SK-N-SH treated with all-trans-retinoic acid at 6 μM for 48 hours (cell line): ENCODE measurements around the gene SGF29.
"Not testable (repeated sequence)": the region's sequence is repeated elsewhere in the genome, so short reads cannot be mapped to it uniquely, and the experiment has no call there.

Source experiments
- ATAC-seq: fragments of 200-7000 bp; cut with Tn5 transposase; 3 replicates; pipeline ENCODE4 v1.9.1; 2020; ENCODE audit warnings: mild to moderate bottlenecking, moderate library complexity
- ARNTL ChIP-seq: fragments of 450-650 bp; formaldehyde crosslinking; IDR thresholded peaks from 2 replicates; pipeline ENCODE4 v1.5.0; 2020; ENCODE audit warnings: low read depth, mild to moderate bottlenecking, moderate library complexity, borderline replicate concordance
- BACH2 ChIP-seq: fragments of 250-450 bp; sonication (Bioruptor Pico); IDR thresholded peaks from 2 replicates; pipeline ENCODE4 v1.9.0; 2021; ENCODE audit warnings: mild to moderate bottlenecking, borderline replicate concordance
- CSDC2 ChIP-seq: fragments of 250-450 bp; sonication (Bioruptor Pico); IDR thresholded peaks from 2 replicates; pipeline ENCODE4 v1.5.0; 2020; ENCODE audit warnings: mild to moderate bottlenecking, moderate library complexity
- ESRRG ChIP-seq: fragments of 250-450 bp; sonication (Bioruptor Pico); IDR thresholded peaks from 2 replicates; pipeline ENCODE4 v1.6.1; 2021; ENCODE audit warnings: mild to moderate bottlenecking
- OSR1 ChIP-seq: fragments of 250-450 bp; sonication (Bioruptor Pico); IDR thresholded peaks from 2 replicates; pipeline ENCODE4 v1.8.0; 2022; ENCODE audit warnings: moderate library complexity, mild to moderate bottlenecking, inconsistent platforms
- PATZ1 ChIP-seq: fragments of 250-450 bp; sonication (Bioruptor Pico); IDR thresholded peaks from 2 replicates; pipeline ENCODE4 v1.8.0; 2020; ENCODE audit warnings: mild to moderate bottlenecking, moderate library complexity, borderline replicate concordance
- PPARA ChIP-seq: fragments of 250-450 bp; sonication (Bioruptor Pico); IDR thresholded peaks from 2 replicates; pipeline ENCODE4 v1.5.0; 2020; ENCODE audit warnings: mild to moderate bottlenecking, borderline replicate concordance
- RARB ChIP-seq: fragments of 250-450 bp; sonication (Bioruptor Pico); IDR thresholded peaks from 2 replicates; pipeline ENCODE4 v1.8.0; 2021; ENCODE audit warnings: mild to moderate bottlenecking, moderate library complexity
- SNAI2 ChIP-seq: fragments of 250-450 bp; sonication (Bioruptor Pico); IDR thresholded peaks from 2 replicates; pipeline ENCODE4 v1.5.0; 2020; ENCODE audit warnings: mild to moderate bottlenecking, moderate library complexity
- TCF4 ChIP-seq: fragments of 250-450 bp; sonication (Bioruptor Pico); IDR thresholded peaks from 2 replicates; pipeline ENCODE4 v1.8.0; 2021; ENCODE audit warnings: mild to moderate bottlenecking, moderate library complexity, borderline replicate concordance
- TOX ChIP-seq: fragments of 250-450 bp; sonication (Bioruptor Pico); IDR thresholded peaks from 2 replicates; pipeline ENCODE4 v1.8.0; 2021; ENCODE audit warnings: mild to moderate bottlenecking, moderate library complexity, borderline replicate concordance
- ZFP3 ChIP-seq: fragments of 250-450 bp; sonication (Bioruptor Pico); IDR thresholded peaks from 2 replicates; pipeline ENCODE4 v1.5.0; 2020; ENCODE audit warnings: mild to moderate bottlenecking, moderate library complexity
- ZNF565 ChIP-seq: fragments of 450-650 bp; formaldehyde crosslinking; conservative IDR thresholded peaks from 2 replicates; pipeline ENCODE4 v1.5.0; 2020; ENCODE audit warnings: low read depth, mild to moderate bottlenecking, moderate library complexity
- ZNF70 ChIP-seq: fragments of 450-650 bp; formaldehyde crosslinking; IDR thresholded peaks from 2 replicates; pipeline ENCODE4 v1.5.0; 2020; ENCODE audit warnings: mild to moderate bottlenecking, moderate library complexity
- ZNF8 ChIP-seq: fragments of 450-650 bp; formaldehyde crosslinking; IDR thresholded peaks from 2 replicates; pipeline ENCODE4 v1.5.0; 2020; ENCODE audit warnings: mild to moderate bottlenecking, moderate library complexity
- TF ChIP-seq, protein P1 (sequence below): fragments of 250-450 bp; sonication (Bioruptor Pico); IDR thresholded peaks from 2 replicates; pipeline ENCODE4 v1.5.1; 2020; ENCODE audit warnings: low read depth, mild to moderate bottlenecking, moderate library complexity
- TF ChIP-seq, protein P2 (sequence below): fragments of 250-450 bp; sonication (Bioruptor Pico); IDR thresholded peaks from 2 replicates; pipeline ENCODE4 v1.5.1; 2021; ENCODE audit warnings: mild to moderate bottlenecking, moderate library complexity
- TF ChIP-seq, protein P3 (sequence below): fragments of 250-450 bp; sonication (Bioruptor Pico); IDR thresholded peaks from 2 replicates; pipeline ENCODE4 v1.5.0; 2020; ENCODE audit warnings: mild to moderate bottlenecking, moderate library complexity

The SGF29 gene

GRCh38 chr16:28521436-28521835 is 32.3 kb upstream of the SGF29 start:
- TF ChIP-seq SNAI2 (no peak), OSR1 (CRISPR knock-in tag) (no peak)
- ATAC-seq: no peak

GRCh38 chr16:28522792-28523191 is 30.9 kb upstream of the SGF29 start:
- TF ChIP-seq PATZ1 (CRISPR knock-in tag) (no peak), OSR1 (CRISPR knock-in tag) (no peak), ESRRG (CRISPR knock-in tag) (no peak), ZNF8 (no peak), SNAI2 (no peak), CSDC2 (CRISPR knock-in tag) (no peak), PPARA (CRISPR knock-in tag) (no peak), TCF4 (CRISPR knock-in tag) (no peak), ARNTL (no peak)
- TF ChIP-seq, protein P1, sequence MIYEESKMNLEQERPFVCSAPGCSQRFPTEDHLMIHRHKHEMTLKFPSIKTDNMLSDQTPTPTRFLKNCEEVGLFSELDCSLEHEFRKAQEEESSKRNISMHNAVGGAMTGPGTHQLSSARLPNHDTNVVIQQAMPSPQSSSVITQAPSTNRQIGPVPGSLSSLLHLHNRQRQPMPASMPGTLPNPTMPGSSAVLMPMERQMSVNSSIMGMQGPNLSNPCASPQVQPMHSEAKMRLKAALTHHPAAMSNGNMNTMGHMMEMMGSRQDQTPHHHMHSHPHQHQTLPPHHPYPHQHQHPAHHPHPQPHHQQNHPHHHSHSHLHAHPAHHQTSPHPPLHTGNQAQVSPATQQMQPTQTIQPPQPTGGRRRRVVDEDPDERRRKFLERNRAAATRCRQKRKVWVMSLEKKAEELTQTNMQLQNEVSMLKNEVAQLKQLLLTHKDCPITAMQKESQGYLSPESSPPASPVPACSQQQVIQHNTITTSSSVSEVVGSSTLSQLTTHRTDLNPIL (CRISPR knock-in tag): no peak
- TF ChIP-seq, protein P2, sequence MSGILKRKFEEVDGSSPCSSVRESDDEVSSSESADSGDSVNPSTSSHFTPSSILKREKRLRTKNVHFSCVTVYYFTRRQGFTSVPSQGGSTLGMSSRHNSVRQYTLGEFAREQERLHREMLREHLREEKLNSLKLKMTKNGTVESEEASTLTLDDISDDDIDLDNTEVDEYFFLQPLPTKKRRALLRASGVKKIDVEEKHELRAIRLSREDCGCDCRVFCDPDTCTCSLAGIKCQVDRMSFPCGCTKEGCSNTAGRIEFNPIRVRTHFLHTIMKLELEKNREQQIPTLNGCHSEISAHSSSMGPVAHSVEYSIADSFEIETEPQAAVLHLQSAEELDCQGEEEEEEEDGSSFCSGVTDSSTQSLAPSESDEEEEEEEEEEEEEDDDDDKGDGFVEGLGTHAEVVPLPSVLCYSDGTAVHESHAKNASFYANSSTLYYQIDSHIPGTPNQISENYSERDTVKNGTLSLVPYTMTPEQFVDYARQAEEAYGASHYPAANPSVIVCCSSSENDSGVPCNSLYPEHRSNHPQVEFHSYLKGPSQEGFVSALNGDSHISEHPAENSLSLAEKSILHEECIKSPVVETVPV (CRISPR knock-in tag): no peak
- TF ChIP-seq, protein P3, sequence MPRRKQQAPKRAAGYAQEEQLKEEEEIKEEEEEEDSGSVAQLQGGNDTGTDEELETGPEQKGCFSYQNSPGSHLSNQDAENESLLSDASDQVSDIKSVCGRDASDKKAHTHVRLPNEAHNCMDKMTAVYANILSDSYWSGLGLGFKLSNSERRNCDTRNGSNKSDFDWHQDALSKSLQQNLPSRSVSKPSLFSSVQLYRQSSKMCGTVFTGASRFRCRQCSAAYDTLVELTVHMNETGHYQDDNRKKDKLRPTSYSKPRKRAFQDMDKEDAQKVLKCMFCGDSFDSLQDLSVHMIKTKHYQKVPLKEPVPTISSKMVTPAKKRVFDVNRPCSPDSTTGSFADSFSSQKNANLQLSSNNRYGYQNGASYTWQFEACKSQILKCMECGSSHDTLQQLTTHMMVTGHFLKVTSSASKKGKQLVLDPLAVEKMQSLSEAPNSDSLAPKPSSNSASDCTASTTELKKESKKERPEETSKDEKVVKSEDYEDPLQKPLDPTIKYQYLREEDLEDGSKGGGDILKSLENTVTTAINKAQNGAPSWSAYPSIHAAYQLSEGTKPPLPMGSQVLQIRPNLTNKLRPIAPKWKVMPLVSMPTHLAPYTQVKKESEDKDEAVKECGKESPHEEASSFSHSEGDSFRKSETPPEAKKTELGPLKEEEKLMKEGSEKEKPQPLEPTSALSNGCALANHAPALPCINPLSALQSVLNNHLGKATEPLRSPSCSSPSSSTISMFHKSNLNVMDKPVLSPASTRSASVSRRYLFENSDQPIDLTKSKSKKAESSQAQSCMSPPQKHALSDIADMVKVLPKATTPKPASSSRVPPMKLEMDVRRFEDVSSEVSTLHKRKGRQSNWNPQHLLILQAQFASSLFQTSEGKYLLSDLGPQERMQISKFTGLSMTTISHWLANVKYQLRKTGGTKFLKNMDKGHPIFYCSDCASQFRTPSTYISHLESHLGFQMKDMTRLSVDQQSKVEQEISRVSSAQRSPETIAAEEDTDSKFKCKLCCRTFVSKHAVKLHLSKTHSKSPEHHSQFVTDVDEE (CRISPR knock-in tag): no peak

GRCh38 chr16:28524681-28525171 is 29.0 kb upstream of the SGF29 start:
- ATAC-seq: peak; percentile 38; the same call in 1 of the 3 replicates
- TF ChIP-seq SNAI2 (no peak), ZNF565 (CRISPR knock-in tag) (no peak), ZNF70 (CRISPR knock-in tag) (no peak), ZFP3 (CRISPR knock-in tag) (no peak), RARB (CRISPR knock-in tag) (no peak), TOX (CRISPR knock-in tag) (no peak), BACH2 (CRISPR knock-in tag) (no peak)
- TF ChIP-seq, protein P2 (CRISPR knock-in tag): no peak

More at GRCh38 chr16:28522792-28523191, 30.9 kb upstream of the SGF29 start:
- ATAC-seq: no peak

DNA sequence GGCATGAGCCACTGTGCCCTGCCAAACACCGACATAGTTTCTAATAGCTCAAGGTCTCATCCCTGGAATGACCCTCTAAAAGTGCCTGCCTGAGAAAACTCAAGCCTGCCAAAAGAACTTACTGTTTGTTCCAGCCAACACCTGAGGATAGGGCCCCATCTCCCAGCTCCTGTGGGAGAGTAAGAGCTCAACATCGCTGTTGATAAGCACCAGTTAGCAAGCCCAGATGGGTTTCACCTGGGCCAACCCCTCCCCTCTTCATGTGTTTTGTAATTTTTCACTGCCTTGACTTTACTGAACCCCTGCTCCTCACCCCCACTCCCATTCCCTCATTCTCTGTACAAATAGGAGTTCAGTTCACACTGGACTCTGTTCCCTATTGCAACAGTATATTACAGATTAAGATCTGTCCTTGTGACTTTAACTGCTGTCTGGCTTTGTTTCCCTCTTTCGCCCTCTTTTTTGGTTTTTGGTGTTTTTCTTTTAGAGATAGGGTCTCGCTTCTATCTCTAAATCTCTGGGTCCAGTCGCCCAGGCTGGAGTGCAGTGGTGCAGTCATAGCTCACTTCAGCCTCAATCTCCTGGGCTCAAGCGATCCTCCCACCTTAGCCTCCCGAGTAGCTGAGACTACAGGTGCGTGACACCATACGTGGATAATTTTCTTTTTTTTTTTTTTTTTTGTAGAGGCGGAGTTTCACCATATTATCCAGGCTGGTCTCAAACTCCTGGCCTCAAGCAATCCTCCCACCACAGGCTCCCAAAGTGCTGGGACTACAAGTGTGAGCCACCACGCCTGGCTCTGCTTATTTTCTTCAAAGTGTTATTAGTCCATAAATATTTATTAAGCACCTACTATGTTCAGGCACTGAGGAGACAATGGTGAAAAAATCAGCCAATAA is 27.3 kb upstream of the SGF29 start:
- TF ChIP-seq, protein P3 (CRISPR knock-in tag): no peak
- ATAC-seq: no peak

- ATAC-seq: not testable (repeated sequence)
These were observed 26.5 kb upstream of the SGF29 start for GRCh38 chr16:28527100-28527785.
